GM18519 (cell line): Measurements from ENCODE around the gene HMGCS2.
"Not testable (repeated sequence)": the region's sequence is repeated elsewhere in the genome, so short reads cannot be mapped to it uniquely, and the experiment has no call there.

Source experiments
- ATAC-seq: cut with Tn5 transposase; IDR thresholded peaks from one replicate; pipeline ENCODE4 v1.9.1; 2021; ENCODE audit warnings: mild to moderate bottlenecking, moderate library complexity; ENCODE audit not compliant: unreplicated experiment, low FRiP score

The HMGCS2 gene

GRCh38 chr1:119790451-119791198 is 21.9 kb upstream of the HMGCS2 start:
- ATAC-seq = no peak

- ATAC-seq = no peak
Observed at GRCh38 chr1:119787776-119788175, 19.1 kb upstream of the HMGCS2 start.

GRCh38 chr1:119786473-119787050 is 17.9 kb upstream of the HMGCS2 start:
- not testable (repeated sequence) for ATAC-seq

GRCh38 chr1:119786046-119786445 is 17.3 kb upstream of the HMGCS2 start:
- not testable (repeated sequence) for ATAC-seq

- ATAC-seq = no peak
Observed at GRCh38 chr1:119784191-119784781, 15.6 kb upstream of the HMGCS2 start.

- ATAC-seq = no peak
Observed at GRCh38 chr1:119783354-119784185, 14.9 kb upstream of the HMGCS2 start.

GRCh38 chr1:119782631-119783325 is 14.1 kb upstream of the HMGCS2 start:
- no peak for ATAC-seq

GRCh38 chr1:119781434-119782210 is 12.9 kb upstream of the HMGCS2 start:
- no peak for ATAC-seq

GRCh38 chr1:119779869-119780356 is 11.2 kb upstream of the HMGCS2 start:
- no peak for ATAC-seq

- no peak for ATAC-seq
Observed at GRCh38 chr1:119778886-119779560, 10.3 kb upstream of the HMGCS2 start.

- no peak for ATAC-seq
Observed at GRCh38 chr1:119778359-119778758, 9.7 kb upstream of the HMGCS2 start.

- no peak for ATAC-seq
Observed at GRCh38 chr1:119774746-119775490, 6.2 kb upstream of the HMGCS2 start.

GRCh38 chr1:119773711-119774241 is 5.1 kb upstream of the HMGCS2 start:
- no peak for ATAC-seq

- ATAC-seq = no peak
Observed at GRCh38 chr1:119772298-119772697, 3.6 kb upstream of the HMGCS2 start.

- no peak for ATAC-seq
Observed at GRCh38 chr1:119771770-119772169, 3.1 kb upstream of the HMGCS2 start.

GRCh38 chr1:119771016-119771415 is 2.3 kb upstream of the HMGCS2 start:
- ATAC-seq = no peak

- no peak for ATAC-seq
Observed at GRCh38 chr1:119767486-119767885, 1.2 kb downstream of the HMGCS2 start.

- no peak for ATAC-seq
Observed at GRCh38 chr1:119766374-119766794, 2.3 kb downstream of the HMGCS2 start.
